Stimulated activated CD4-positive, alpha-beta T cell treated with anti-CD3 and anti-CD28 coated beads, Interleukin-15, amount 100 ng/mL, for 24 hours (primary cell): ENCODE results near the gene CACNA2D3.

ENCODE experiments used
- DNase-seq: peaks from one replicate; pipeline ENCODE4 v3.0.0-alpha.2; 2020

The CACNA2D3 gene

GRCh38 chr3:54986294-54986693 lies 863.9 kb downstream of the CACNA2D3 start:
- no peak for DNase-seq

- DNase-seq = no peak
Measured at GRCh38 chr3:54987719-54988118, 865.4 kb downstream of the CACNA2D3 start.

DNA sequence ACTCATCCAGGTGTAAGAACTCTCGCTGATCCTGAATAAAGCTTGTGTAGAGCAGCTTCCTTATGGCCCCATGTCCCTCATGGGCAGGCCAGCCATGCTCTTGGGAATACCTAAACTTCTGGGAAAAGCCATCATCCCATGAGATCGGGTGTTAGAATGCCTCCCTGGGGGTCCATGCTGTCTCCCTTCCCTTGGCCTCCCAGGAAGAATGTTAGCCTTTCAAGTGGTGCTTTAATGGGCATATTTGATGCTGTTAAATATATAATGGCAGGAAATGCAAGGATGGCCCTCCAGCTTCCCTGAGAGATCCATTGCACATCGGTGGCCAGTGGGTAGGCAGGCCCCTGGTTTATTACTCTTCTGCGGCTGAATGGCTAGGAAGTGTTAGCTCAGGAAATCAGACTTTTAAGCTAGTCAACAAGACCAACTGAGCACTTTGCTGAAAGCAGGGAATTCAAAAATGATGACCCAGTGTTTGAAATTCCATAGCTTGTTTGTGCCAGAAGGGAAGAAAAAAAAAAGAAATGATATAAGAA lies 866.0 kb downstream of the CACNA2D3 start:
- no peak for DNase-seq

DNA sequence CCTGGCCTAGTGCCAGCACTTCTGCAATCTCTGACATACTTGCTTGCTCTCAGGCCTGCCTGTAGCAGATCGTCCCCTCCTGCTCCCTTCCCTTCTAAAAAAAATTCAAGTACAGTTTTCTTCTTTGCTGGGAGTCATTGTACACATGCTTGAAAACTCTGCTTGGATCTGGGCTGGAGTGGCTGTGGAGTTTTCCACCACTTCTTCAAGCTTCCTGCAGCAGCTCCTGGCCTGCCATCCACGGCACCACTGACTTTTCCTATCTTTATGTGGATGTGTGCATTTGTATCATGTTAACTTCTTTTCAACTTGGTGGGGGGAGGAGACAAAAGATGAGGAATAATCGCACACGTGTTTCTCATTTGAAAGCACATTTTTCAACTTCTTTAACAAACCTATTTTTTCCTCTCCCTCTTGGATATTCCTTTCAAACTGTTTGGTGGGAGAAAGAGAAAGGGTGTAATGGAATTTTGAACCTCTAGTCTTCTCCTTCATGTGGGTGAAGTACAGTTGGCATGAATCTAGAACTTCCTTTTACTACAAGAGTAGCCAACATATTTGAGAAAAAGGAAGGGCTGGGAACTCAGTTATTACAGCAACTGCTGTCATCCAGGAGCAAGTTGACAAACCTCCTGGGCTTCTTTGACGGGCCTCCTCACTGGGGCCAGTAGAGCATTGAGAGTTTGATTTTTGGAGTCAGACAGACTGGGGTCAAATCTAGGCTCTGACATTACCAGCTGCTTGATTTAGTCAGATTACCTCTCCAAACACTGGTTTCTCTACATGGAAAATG lies 866.7 kb downstream of the CACNA2D3 start:
- DNase-seq = no peak

DNA sequence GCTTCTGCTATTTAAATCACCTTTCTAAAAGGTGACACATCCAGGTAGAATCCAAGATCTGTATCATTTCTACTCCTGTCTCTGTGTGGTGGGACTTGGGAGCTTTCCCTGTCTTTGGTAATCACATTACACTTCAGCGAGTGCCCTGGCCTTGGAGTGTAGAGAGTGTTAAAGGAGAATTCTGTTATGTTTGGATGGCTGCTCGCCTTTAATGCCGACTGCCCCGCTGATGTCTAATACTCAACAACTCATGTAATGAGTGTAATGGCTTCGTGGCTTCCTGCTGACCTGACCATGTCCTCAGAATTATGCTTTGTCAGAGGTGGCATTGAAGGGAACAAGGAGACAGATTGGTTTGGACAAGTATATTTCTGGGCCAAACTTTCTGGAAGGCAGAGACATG lies 871.8 kb downstream of the CACNA2D3 start:
- no peak for DNase-seq

DNA sequence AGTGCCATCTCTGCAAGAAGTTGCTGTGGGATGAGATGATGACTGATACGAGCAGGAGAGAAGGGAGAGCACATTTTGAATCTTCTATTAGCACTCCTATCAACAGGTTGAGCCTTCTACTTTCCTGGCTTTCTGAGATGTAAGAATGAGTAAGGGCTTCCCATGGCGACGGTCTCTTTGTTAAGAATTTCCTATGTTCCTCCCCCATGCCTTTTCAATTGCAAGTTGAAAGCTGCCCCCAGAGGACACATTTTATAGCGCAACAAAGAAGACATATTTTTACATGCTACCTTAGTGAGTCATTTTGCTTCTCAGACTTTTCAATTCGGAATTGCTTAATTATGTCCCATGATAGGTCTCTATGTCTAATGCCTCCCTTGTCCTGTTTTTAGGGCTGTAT lies 876.8 kb downstream of the CACNA2D3 start:
- DNase-seq = no peak

- no peak for DNase-seq
Measured at GRCh38 chr3:54999811-55000210, 877.5 kb downstream of the CACNA2D3 start.

GRCh38 chr3:55000546-55000945 lies 878.2 kb downstream of the CACNA2D3 start:
- DNase-seq = no peak

DNA sequence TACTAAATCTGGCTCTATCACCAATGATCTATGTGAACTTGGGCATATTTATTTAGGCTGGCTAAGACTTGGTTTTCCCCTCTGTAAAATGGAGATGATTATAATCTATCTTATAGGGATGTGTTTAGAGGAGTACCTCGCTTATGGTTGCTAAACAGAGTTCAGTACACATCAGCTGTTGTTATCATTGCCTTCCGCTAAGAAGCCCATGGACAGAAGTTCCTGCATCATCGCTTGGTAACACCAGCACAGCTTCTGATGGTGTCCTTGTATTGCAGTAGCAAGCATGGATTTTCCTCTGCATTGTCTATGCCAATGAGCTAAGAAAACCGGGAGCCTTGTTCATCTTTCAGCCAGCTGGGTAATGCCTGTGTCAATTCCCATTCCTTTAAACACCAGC lies 878.6 kb downstream of the CACNA2D3 start:
- DNase-seq = no peak

GRCh38 chr3:55002416-55002930 lies 880.1 kb downstream of the CACNA2D3 start:
- DNase-seq = no peak

GRCh38 chr3:55006244-55006676 lies 883.9 kb downstream of the CACNA2D3 start:
- no peak for DNase-seq

- DNase-seq = no peak
Measured at GRCh38 chr3:55007971-55008370, 885.6 kb downstream of the CACNA2D3 start.

GRCh38 chr3:55009372-55009771 lies 887.0 kb downstream of the CACNA2D3 start:
- DNase-seq = no peak

GRCh38 chr3:55012091-55012490 lies 889.7 kb downstream of the CACNA2D3 start:
- DNase-seq = no peak

DNA sequence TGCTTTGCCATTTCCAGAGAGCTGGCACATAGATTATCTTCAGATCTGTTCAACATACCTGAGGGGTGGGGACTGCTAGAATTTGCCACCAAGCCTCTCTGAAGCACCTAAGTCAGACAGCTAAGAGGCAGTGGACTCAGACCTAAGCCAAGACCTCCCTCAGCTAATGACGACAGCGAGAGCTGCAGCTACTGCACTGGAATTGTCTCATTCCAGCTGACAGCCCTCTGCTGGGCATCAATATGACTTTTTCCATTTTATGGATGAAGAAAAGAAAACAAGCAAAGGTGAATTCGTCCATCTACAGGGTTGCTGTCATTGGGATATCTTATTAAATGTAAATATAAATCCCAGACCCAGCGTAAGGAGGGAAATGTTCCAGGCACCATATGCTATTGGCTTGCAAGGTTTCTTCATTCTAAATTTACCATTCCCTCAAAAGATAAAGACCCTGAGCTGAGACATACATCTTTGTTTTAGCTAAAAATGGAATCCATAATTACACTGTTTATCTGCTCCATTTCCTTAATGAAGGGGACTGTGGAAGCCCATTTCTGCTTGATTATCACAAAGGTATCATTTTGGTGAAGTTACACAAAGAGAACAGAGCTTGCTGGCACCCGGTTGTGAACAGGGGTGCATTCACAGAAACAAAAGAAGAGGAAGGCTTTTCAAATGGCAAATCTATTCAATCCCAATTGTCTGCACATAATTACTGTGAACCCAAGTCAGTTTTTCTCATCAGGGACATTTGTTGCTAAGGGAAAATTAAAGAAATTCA lies 891.0 kb downstream of the CACNA2D3 start:
- DNase-seq = no peak

GRCh38 chr3:55014081-55014480 lies 891.7 kb downstream of the CACNA2D3 start:
- DNase-seq = no peak

DNA sequence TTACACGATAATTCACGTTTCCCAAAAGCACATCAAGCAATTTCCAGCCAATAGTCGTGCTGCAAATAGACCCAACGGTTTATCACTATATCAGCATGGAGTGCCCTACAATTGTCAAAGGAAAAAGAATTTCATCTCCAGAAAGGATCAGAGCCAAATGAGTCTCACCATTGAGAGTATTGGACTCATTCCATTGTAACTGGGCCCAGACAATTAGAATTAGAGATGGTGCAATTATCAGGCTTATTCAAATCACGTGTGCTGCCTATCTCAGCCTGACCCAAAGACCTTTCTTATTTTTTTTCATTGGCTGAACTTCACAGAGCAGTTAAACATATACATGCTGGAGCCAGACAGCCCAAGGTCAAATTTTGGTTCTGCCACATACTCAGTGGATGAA lies 892.6 kb downstream of the CACNA2D3 start:
- no peak for DNase-seq

- DNase-seq = no peak
Measured at GRCh38 chr3:55017876-55018275, 895.5 kb downstream of the CACNA2D3 start.

GRCh38 chr3:55030938-55031337 lies 908.6 kb downstream of the CACNA2D3 start:
- DNase-seq = no peak

- no peak for DNase-seq
Measured at GRCh38 chr3:55036883-55037577, 914.7 kb downstream of the CACNA2D3 start.

GRCh38 chr3:55042591-55042990 lies 920.2 kb downstream of the CACNA2D3 start:
- DNase-seq = no peak

GRCh38 chr3:55044486-55044885 lies 922.1 kb downstream of the CACNA2D3 start:
- no peak for DNase-seq

GRCh38 chr3:55059027-55059629 lies 936.8 kb downstream of the CACNA2D3 start:
- DNase-seq = no peak
